ENCODE measurements around the gene FAIM2.
"Not testable (repeated sequence)": the region's sequence is repeated elsewhere in the genome, so short reads cannot be mapped to it uniquely, and the experiment has no call there.

Gene FAIM2

DNA sequence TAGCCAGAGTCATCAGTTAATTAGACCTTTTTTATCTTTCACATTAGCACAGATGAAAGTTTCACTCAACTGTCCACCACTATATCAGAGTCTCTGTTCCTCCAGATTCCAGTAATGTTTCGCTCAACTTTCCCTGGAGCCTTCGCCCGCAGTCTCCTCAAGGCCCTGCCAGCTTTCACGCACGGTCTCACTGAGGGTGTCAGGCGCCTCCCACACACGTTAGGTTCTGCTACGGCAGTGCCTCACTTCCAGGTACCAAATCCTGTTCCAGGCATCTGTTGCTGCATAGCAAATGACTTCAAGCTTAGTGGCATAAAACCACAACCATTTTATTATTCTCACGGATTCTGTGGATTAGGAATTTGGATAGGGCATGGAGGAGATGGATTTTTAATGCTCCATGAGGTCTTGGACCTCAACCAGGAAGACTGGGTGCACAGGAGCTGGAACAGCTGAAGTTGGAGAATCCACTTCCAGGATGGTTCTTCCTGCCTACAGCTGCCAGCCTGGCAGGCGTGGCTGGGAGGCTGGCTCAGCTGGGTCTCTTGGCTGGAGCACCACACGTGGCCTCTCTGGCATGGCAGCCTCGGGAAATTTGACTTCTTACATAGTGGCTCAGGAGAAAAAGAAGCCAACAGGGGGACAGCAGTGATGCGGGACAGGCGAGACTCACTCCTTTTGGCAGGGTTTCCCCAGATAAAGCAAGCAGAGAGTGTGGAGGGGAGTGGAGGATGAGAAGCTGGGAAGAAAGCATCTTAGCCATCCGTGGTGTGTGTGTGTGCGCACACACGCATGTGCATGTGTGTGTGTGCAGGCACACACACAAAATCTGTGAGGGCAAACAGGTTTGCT lies 39.5 kb downstream of the FAIM2 start:
- DNase-seq (ENCODE audit: low read depth in 1 of 2, low spot score in 1 of 2), result no peak
- no peak for TF ChIP-seq REST (IDR thresholded peaks at IDR 0.05; ENCODE audit: insufficient replicate concordance, low read depth)
- no peak for TF ChIP-seq CTCF (IDR thresholded peaks at IDR 0.05; ENCODE audit: insufficient read depth, low read length)
- TF ChIP-seq POLR2AphosphoS5 (IDR thresholded peaks at IDR 0.05; ENCODE audit: low read depth), result no peak
- no peak for TF ChIP-seq SPI1 (IDR thresholded peaks at IDR 0.05; ENCODE audit: borderline replicate concordance, low read depth)
- Histone ChIP-seq H3K27ac (replicated peaks) (no peak overlapping the region), H3K4me3 (replicated peaks; ENCODE audit: insufficient read depth, low read length) (no peak overlapping the region), H3K27me3 (ENCODE audit: insufficient read depth, poor library complexity, severe bottlenecking) (peaks cover 3% of the 10 kb centered on the region)

DNA sequence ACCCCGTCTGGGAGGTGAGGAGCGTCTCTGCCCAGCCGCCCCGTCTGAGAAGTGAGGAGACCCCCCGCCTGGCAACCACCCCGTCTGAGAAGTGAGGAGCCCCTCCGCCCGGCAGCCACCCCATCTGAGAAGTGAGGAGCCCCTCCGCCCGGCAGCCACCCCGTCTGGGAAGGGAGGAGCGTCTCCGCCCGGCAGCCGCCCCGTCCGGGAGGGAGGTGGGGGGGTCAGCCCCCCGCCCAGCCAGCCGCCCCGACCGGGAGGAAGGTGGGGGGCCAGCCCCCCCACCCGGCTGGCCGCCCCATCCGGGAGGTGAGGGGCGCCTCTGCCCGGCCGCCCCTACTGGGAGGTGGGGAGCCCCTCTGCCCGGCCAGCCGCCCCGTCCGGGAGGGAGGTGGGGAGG lies 42.8 kb downstream of the FAIM2 start:
- H3K27me3 ChIP-seq (ENCODE audit: insufficient read depth, poor library complexity, severe bottlenecking); DNase-seq (ENCODE audit: low read depth in 1 of 2, low spot score in 1 of 2); H3K27ac ChIP-seq (replicated peaks); H3K4me3 ChIP-seq (replicated peaks; ENCODE audit: insufficient read depth, low read length): not testable (repeated sequence)

- H3K27ac ChIP-seq (replicated peaks); H3K27me3 ChIP-seq (ENCODE audit: insufficient read depth, poor library complexity, severe bottlenecking); H3K4me3 ChIP-seq (replicated peaks; ENCODE audit: insufficient read depth, low read length); DNase-seq (ENCODE audit: low read depth in 1 of 2, low spot score in 1 of 2): not testable (repeated sequence)
Observed at GRCh38 chr12:49855890-49856289, 47.8 kb downstream of the FAIM2 start.

DNA sequence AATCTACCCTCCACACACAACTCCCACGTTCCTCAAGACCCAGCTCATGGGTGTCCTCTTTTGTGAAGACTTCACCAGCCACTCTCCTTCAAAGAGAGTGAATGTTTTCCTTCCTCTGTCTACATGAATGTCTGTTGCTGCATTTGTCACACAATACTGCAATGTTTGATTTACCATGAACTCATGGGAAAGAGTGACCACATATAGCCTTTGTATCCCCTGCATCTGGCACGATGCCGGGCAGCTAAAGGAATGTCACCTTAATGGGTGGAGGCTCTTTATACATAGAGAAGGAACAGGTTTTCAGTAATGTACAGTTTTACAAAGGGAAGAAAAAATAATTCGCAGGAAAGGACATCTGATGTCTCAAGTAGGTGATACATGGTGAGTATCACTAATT lies 48.7 kb downstream of the FAIM2 start:
- TF ChIP-seq POLR2AphosphoS5 (IDR thresholded peaks at IDR 0.05; ENCODE audit: low read depth) (no peak), SPI1 (IDR thresholded peaks at IDR 0.05; ENCODE audit: borderline replicate concordance, low read depth) (no peak), GABPA (IDR thresholded peaks at IDR 0.05; ENCODE audit: low read depth) (no peak), REST (IDR thresholded peaks at IDR 0.05; ENCODE audit: insufficient replicate concordance, low read depth) (no peak), CTCF (IDR thresholded peaks at IDR 0.05; ENCODE audit: insufficient read depth, low read length) (no peak)
- H3K27me3 ChIP-seq (ENCODE audit: insufficient read depth, poor library complexity, severe bottlenecking), result peaks cover 7% of the 10 kb centered on the region
- DNase-seq (ENCODE audit: low read depth in 1 of 2, low spot score in 1 of 2), result no peak
- H3K27ac ChIP-seq (replicated peaks), result no peak overlapping the region
- H3K4me3 ChIP-seq (replicated peaks; ENCODE audit: insufficient read depth, low read length), result no peak overlapping the region

DNA sequence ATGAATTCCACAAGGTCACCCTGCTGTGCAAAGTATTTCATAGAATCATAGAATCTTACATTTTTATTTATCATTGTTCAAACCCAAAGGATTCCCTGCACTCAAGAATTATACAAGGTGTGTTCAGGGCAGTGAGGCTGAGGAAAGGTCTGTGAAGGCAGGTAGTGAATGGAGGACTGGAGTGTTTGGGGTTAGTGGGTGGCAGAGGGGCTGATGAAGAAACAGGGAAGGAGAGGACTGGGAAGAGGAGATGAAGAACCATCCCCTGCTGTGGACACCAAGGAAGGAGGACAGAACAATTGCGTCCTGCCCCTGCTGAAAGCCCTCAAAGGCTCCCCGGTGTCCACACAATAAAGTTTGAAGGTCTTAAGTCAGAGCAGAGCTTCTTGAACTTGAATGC lies 50.0 kb downstream of the FAIM2 start:
- TF ChIP-seq SPI1 (IDR thresholded peaks at IDR 0.05; ENCODE audit: borderline replicate concordance, low read depth), result no peak
- no peak for TF ChIP-seq CTCF (IDR thresholded peaks at IDR 0.05; ENCODE audit: insufficient read depth, low read length)
- no peak for TF ChIP-seq REST (IDR thresholded peaks at IDR 0.05; ENCODE audit: insufficient replicate concordance, low read depth)
- no peak for TF ChIP-seq GABPA (IDR thresholded peaks at IDR 0.05; ENCODE audit: low read depth)
- TF ChIP-seq POLR2AphosphoS5 (IDR thresholded peaks at IDR 0.05; ENCODE audit: low read depth), result no peak
- Histone ChIP-seq H3K4me3 (replicated peaks; ENCODE audit: insufficient read depth, low read length) (no peak overlapping the region), H3K27ac (replicated peaks) (no peak overlapping the region), H3K27me3 (ENCODE audit: insufficient read depth, poor library complexity, severe bottlenecking) (peaks cover 7% of the 10 kb centered on the region)
- DNase-seq (ENCODE audit: low read depth in 1 of 2, low spot score in 1 of 2), result no peak
